GM13977 (cell line): ENCODE measurements around the gene RBM18.

Experiments
- DNase-seq: peaks from one replicate; pipeline ENCODE4 v3.0.0; 2012; ENCODE audit warnings: low spot score
- CTCF ChIP-seq: IDR thresholded peaks from 2 replicates; pipeline ENCODE4 v1.5.1; 2012; ENCODE audit warnings: mild to moderate bottlenecking, control low read depth; ENCODE audit not compliant: insufficient read depth; ENCODE audit errors: extremely low read depth, missing control alignments
- in situ Hi-C: fragments of 300-500 bp; cut with MboI; formaldehyde crosslinking; loops from one replicate; pipeline ENCODE4 v1.12.0; 2022; ENCODE audit warnings: low sequenced_read_pairs, low pct_unique_long_range_greater_than_20kb, mixed read lengths, inconsistent platforms; ENCODE audit not compliant: unreplicated experiment

RBM18 gene

GRCh38 chr9:122226758-122227574 lies 37.7 kb downstream of the RBM18 start:
- no peak for TF ChIP-seq CTCF
- peak; percentile 43 for DNase-seq
- in situ Hi-C loops: no loop called here

- TF ChIP-seq CTCF: no peak
- in situ Hi-C loops: no loop called here
- DNase-seq: peak; percentile 33
These were observed 38.4 kb downstream of the RBM18 start for GRCh38 chr9:122226142-122226757.

GRCh38 chr9:122225312-122226141 lies 39.1 kb downstream of the RBM18 start:
- no peak for TF ChIP-seq CTCF
- in situ Hi-C loops: no loop called here
- DNase-seq: peak; percentile 23

- DNase-seq: no peak
- in situ Hi-C loops: no loop called here
- TF ChIP-seq CTCF: no peak
These were observed 41.2 kb downstream of the RBM18 start for GRCh38 chr9:122223435-122223834.

- DNase-seq: no peak
- TF ChIP-seq CTCF: no peak
- in situ Hi-C loops: no loop called here
These were observed 41.8 kb downstream of the RBM18 start for GRCh38 chr9:122222791-122223190.

GRCh38 chr9:122221183-122221811 lies 43.3 kb downstream of the RBM18 start:
- DNase-seq: peak; percentile 23
- no peak for TF ChIP-seq CTCF
- in situ Hi-C loops: no loop called here
